Middle frontal gyrus (tissue), 1 donor: ENCODE measurements around the gene MTA1.

Experiments
- DNase-seq: peaks from one replicate; pipeline ENCODE4 v3.0.0-alpha.2; 2015; ENCODE audit warnings: low spot score; ENCODE audit errors: extremely low spot score

MTA1 gene

DNA sequence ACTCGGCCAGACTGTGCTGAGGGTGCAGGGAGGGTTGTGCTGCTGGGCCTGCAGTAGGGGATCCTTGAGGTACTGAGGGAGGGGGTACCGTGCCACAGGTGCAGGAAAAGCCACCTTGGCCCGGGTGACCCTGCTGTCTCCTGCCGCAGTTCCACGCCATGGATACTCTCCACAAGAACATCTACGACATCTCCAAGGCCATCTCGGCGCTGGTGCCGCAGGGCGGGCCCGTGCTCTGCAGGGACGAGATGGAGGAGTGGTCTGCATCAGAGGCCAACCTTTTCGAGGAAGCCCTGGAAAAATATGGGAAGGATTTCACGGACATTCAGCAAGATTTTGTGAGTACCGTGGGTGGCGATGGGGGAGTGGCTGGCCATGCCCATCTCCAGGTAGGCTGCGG is 41.0 kb downstream of the MTA1 start:
- no peak for DNase-seq

DNA sequence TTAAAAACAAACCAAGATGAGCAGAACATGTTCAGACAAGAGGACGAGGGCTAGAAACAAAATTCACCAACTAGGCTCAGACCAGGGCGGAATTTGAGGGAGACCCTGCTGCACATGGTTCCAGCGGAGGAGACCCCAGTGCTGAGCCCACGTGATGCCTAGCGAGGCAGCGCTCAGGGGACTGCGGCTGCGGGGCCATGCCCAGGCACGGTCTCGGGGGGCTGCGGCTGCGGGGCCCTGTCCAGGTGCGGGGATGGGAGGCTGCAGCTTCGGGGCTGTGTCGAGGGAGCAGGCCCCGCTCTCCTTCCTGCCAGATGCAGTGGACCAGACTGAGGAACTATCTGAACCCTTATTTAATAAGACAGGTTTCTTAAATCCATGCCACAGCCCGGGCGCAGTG is 42.3 kb downstream of the MTA1 start:
- DNase-seq, result no peak

DNA sequence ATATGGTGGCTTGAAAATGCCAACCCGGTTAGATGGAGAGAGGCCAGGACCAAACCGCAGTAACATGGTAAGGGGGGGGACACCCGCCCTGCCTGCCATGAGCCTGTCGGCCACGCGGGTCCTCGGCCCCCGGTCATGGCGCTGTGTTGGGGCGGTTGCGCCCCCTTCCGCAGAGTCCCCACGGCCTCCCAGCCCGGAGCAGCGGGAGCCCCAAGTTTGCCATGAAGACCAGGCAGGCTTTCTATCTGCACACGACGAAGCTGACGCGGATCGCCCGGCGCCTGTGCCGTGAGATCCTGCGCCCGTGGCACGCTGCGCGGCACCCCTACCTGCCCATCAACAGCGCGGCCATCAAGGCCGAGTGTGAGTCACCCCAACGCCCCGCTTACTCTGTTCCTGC is 44.9 kb downstream of the MTA1 start:
- no peak for DNase-seq

DNA sequence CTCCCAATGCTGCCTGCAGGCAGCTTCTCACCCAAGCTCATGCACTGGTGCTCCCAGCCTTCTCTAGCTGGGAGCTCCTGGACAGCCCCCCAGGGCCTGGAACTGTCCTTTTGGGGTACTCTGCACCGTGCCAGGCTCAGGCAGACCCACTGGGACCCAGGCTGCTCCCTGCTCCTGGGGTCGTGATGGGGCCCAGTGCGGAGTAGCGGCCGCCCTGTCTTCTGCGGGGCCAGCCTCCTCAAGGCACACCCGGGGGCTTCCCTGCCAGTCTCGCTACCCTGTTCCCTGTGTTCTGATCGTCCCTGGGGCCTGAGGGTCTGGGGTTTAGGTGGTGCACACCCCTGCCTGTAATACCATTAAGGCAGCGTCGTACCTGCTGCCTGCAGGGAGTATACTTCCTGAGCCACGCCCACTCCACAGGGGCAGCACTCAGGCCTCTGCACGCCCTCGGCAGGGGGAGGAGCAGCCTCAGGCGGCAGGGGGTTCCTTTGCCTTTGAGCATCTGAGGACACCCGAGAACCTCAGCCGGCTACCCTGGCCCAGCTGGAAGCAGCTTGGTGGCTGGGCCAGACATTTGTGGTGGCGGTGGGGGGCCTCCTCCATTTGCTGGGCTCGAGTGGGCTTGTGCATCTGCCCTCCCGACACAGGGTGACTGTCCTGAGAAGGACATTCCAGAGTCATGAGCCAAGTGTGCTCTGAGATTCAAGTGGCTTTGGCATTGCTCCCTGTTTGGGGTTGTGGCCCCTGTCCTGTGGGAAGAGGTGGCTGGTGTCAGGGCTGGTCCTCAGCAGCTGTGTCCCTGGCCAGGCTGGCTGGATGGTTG is 45.8 kb downstream of the MTA1 start:
- DNase-seq, result no peak

DNA sequence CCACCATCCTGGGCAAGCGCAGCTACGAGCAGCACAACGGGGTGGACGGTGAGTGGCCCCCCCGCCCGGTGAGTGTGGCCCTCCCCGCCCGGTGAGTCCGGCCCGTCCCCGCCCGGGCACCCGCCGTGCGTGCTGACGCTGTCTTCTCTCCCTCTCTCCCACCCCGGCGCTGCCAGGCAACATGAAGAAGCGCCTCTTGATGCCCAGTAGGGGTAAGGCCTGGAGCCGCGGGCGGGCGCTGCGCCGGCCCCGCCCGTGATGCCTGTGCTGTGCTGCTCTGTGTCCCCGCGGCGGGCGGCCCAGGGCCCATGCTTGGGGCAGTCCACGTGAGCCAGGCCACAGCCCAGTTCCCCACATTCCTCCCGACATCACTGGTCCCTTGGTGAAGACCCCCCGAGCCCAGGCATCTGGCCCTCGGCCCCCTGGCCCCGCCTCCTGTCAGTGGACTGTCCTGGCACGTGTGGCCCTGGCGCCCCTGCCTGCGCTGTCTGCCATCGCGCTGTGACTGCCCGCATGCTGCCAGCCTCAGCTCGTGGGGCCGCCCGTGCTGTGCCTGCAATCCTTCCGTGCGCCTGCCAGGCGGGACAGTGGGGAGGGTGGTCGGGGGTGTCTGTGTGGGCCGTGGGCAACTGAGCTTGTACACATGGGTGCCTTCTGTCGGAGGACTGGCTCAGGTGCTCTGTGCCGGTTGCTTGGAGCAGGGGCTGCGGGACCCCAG is 47.1 kb downstream of the MTA1 start:
- DNase-seq, result no peak

DNA sequence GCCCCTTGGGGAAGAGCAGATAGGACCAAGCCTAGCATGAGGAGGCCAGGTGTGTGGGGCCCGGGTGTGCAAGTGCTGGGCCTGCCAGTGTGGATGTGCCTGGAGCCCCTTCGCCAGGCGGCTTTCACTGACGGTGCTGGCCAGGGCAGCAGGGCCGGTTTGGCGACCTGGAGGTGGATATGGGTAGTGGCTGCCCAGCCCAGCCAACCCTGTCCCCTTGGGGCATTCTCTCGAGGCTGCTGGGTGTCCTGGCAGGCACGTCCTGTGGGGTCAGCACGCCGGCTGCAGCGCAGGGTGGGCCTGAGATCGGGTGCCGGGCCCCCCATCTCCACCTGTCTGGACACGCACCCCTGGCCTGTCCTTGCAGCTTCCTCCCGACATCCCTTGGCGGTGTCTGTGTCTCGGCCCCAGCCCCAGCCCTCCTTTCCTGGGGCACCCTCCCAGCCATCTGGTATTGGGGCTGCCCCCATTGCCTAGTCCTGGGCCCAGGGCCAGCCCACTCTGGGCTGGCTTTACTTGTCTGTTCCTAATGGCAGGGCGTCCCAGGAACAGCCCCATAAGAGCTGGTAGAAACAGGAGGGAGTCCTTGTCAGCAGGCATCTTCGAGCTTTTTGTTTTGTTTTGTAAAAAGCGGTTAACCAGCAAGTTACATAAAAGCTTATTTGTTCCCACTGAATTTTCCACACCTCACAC is 47.8 kb downstream of the MTA1 start:
- DNase-seq, result no peak

DNA sequence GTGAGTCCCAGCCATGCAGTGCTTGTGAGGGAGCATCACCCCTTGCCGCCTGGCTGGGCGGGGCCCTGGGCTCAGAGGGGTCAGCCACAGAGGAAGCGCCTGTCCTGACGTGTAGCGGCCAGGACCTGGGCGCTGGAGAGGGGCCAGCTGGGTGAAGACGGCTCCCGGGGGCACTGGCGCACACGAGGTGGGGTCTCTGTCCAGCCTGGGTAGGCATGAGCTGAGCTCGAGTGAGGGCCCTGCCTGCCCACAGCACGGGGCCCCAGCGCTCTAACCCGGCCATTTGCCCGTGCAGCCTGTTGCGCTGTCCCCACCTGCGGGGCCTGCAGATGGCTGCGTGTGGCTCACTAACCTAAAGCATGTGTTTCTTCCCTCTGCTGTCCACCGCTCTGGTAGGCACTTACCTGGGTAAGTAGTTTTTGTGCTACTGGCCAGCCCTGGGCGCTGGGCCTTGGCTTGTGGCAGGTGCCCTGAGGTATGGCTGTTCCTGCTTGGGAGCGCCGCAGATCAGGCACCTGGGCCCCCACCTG is 48.4 kb downstream of the MTA1 start:
- DNase-seq, result no peak

DNA sequence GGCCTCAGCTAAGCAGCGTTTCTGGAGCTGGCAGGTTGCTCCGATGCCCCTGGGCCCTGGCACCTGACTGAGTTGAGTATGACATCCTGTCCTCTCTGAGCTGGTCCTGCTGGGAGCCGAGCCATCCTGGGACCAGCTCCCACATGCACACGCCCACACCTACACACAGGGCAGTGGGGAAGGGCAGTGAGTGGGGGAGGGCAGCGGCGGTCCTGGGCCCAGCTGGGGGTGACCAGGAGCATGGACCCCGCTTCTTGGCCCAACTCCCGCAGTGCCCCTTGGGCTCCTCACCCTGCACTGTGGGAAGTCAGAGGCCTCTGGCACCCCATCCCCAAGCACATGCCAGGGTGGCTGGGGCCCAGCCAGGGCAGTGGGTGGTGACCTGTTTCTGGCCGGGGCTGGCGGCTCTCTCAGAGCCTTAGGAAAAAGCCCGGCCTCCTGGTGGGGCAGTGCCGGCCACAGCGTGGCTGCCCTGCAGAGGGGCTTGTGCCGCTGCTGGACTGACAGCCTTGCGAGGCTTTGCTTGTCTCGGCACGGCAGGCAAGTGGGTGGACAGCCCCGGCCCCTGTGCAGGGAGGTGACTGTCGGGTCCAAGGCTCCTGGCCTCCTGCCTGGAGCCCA is 49.1 kb downstream of the MTA1 start:
- DNase-seq, result no peak

DNA sequence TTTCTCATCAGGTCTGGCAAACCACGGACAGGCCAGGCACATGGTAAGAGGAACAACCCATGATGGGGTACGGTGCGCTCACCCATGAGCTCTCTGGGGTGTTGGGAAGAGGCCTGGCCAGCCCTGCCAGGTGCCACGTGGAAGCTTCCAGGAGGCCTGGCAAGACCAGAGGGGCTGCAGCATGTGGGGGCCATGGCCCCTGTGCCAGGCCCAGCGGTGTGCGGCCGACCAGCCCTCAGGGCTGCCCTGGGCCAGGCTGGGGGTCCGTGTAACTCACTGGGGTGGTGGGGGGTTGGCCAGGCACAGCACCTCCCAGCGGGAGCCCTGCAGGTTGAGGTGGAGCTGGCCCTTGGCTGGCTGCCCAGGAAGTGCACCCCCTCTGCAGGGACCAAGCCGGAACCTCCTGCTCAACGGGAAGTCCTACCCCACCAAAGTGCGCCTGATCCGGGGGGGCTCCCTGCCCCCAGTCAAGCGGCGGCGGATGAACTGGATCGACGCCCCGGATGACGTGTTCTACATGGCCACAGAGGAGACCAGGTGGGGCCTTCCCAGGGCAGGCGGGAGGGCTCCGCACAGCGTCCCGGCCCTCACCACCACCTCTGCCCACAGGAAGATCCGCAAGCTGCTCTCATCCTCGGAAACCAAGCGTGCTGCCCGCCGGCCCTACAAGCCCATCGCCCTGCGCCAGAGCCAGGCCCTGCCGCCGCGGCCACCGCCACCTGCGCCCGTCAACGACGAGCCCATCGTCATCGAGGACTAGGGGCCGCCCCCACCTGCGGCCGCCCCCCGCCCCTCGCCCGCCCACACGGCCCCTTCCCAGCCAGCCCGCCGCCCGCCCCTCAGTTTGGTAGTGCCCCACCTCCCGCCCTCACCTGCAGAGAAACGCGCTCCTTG is 50.1 kb downstream of the MTA1 start:
- DNase-seq, result no peak

DNA sequence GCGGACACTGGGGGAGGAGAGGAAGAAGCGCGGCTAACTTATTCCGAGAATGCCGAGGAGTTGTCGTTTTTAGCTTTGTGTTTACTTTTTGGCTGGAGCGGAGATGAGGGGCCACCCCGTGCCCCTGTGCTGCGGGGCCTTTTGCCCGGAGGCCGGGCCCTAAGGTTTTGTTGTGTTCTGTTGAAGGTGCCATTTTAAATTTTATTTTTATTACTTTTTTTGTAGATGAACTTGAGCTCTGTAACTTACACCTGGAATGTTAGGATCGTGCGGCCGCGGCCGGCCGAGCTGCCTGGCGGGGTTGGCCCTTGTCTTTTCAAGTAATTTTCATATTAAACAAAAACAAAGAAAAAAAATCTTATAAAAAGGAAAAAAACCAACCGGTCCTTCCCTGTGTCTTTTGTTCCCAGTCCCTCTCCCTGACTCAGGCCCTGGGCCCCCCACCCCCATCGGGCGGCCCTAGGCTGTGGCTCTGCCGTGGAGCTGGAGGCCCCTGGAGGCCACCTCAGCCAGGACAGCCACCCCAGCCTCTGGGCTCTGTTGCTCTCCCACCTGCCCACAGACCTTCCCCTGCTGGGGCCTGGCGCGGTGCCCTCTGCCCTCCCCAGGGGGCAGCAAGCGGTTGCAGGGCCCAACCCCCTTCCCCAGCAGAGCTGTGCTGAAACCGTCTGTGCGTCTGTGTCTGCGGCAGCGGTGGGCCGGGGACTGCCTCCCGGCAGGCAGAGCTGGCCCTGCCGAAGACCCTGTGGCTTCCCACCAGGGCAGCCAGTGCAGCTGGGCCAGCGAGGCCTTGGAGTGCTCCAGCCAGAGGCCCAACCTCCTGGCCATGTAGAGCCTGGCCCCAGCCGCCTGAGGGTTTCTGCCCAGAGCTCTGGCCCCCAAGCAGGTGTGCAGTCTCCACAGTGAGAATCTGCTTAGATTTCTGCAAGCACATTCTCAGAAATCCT is 51.0 kb downstream of the MTA1 start:
- no peak for DNase-seq

DNA sequence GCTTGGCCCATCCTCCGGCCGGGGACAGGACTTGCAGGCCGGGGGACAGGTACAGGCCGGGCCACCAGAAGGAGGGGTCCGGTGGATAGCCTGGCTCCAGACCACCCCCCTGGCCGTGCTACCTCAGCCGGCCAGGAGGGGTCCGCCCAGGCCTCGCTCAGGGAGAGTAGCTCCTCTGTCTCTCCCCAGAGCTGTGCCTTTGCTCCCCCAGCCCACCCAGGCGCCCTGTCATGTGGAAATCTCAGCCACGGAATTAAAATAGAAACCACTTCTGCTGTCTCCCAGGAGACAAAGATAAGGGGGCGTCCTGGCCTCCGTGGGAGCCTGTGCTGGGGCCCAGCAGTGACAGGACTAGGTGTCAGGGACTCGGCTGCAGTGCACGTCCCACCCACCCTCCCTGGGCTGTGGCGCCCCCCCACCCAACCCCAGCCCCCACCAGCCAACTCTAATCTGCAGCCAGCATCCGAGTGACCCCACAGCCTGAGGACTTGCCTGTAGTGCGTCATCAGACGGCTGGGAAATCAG is 51.7 kb downstream of the MTA1 start:
- DNase-seq, result no peak

DNA sequence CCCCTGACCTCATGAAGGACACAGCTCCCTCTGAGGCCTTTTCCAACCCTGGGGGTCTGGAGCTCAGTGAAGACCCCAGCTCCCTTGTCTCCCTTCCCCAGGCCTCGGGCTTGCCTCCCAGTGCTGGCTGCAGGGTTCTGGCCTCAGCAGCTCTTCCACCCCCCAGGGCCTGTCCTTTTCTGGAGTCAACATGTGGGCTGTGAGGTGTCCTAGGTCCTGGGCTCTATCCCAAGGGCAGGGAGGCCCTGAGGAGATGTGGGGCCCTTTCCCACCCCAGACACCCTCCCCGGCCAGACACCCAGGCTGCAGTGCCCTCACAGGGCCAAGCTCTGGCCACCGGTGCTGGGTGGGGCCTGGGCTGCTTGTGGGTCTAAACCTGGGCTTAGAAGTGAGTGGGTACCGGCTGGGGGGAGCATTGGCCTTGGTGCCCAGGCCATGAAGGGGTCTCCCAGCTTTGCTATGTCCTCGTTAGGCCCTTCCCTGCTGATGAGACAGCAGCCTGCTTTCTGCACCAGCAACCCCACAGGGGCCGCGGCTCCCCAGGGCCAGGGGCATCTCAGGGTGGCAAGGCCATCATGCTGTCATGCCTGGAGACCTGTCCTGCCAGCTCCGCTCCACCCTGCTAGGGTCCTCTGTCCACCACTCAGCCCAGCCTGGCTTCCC is 52.3 kb downstream of the MTA1 start:
- DNase-seq, result no peak

DNA sequence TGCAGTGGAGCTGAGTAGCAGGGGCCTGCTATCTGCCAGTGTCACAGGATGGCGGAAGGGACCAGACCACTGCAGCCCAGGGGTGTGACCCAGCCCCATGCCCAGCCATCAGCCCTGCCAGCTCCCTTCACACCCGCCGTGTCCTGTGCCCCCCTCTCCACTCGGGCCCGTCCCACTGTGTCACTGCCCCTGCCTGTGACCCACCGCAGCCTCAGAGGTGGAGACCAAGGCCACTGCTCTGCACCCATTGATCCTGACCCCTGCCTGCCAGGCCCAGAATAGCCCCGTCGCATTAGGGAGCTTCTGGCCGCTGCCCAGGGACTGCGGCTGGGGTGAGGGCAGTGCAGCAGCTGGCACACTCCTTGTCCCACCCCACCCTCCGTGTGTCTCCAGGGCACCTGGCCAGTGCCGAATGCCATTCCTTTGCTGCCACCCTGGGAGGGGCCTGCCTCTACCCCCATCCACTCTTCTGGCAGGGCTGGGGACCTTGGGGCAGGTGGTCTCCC is 52.9 kb downstream of the MTA1 start:
- no peak for DNase-seq

DNA sequence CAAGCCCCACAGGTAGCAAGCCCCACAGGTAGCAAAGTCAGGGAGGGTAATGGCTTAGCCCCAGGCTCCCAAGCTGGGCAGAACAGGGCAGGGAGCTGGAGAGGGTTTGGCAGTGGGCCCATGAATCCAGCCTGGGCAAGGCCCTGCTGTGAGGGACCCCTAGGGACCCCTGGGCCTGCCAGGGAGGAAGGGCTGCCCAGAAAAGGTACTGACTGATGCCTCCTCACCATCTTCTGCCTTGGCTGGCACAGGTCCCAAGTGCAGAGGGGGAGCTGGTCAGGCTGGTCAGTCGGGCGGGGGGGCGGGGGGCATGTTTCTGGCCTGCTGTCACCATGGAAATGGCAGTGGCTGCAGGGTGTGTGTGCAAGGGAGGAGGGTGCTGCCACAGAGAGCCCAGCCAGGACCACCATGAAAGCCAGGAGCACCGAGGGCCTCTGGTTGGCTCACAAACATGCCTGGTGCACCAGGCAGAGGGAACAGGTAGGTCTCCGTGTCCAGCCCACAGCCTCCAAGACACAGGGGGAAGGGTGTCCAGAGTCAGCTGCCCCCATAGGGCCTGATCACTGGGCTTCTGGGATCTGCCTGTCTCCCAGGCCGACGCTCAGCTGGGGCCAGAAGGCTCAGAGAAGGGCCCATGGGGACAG is 53.5 kb downstream of the MTA1 start:
- DNase-seq, result no peak

DNA sequence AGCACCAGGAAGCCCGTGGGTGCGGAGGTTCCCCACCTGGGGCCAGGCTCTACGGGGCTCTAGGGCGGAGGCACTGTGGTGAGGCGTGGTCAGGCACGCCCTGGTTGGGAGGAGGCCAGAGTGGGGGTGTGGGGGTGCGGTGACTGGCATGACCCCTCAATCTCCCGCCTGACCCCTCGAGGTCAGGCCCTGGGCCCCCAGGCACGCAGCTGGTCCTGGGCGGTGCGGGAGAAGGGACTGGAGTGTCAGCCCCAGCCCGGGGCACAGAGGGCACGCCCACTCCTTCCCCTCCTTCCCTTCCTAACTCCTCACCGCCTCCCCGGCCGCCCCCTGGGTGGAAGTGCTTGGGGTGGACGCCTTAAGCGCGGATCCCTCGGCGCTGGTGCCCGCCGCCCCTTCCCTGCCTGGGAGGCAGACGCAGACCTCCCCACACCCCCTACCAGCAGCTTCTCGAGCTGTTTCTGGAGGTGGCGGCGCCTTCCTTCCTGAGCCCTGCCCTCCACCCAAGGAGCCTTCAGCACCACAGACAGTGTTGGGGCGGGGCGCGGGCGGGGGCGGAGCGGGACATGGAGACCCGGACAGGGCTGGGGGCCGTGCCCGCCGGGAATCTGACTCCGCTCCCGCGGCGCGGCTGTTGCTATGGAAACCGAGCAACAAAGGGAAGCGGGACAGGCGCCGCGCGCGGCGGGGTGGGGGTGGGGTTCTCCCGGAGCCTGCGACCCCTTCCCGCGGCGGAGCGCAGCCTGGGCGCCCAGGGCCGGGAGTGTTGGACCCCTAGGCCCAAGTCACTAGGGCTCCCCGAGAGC is 54.3 kb downstream of the MTA1 start:
- DNase-seq, result no peak

DNA sequence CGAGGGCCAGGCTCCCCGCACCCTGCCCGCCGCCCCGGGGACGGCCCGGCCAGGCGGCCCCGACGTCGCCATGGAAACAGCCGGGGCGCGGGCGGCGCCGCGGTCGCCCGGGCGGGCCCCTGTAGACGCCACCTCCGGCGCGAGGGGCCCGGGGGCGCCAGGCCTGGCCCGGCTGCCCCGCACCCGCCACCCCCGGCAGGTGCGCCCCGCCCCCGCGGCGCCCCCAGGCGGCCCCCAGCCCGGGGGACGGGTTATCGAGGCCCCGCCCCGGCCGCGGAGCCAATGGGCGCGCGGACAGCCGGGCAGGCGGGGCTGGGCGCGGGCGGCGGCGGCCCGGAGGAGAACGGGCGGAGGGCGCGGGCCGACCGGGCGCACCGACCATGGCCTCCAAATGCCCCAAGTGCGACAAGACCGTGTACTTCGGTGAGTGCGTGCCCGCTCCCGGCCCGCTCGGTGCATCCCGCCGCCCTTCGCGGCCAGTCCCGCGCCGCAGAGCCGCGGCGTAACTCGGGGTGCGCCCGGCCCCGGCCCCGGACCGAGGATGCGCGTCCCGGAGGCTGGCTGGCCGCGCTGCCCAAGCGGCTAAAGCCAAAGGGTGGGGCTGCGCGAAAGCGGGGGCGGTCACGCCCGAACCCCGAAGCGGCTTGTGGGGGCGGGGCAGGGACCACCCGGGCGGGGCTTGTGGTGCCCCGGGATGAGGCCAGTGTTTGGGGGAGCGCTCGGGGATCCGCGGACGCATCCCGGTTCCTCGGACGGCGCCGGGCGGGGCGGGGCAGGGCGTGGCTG is 55.0 kb downstream of the MTA1 start, which contains the start of gene CRIP2:
Gene CRIP2 (plus strand): TSS at position 339 of the 786 bp plus-strand sequence. CDS start 42 bp downstream, at position 381.
- DNase-seq, result no peak
